Measurements from ENCODE around the gene SGK1.
"Not testable (repeated sequence)": the region's sequence is repeated elsewhere in the genome, so short reads cannot be mapped to it uniquely, and the experiment has no call there.

The SGK1 gene

DNA sequence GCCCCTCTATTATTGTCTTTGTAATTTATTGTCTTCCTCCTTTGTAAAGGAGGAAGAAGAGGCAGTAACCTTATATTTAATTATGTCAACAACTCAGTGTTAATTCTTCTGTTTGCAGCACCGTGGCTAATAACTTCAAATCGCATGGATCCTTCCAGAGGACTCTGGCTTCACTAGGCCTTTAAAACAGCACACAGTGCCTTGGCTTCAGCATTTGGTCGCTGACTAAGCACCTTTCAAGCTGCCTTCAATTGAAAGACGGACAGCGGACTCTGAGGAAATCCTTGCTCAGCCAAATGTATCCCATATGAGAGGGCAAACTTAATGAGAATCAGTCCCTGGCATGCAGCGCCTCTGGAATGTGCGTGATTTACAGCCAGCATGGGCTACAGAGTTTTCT, 64.2 kb downstream of the SGK1 start:
- peak; percentile 8 for DNase-seq (ENCODE audit: low spot score)

GRCh38 chr6:134251320-134251719, 66.6 kb downstream of the SGK1 start:
- DNase-seq (ENCODE audit: low spot score): no peak

DNA sequence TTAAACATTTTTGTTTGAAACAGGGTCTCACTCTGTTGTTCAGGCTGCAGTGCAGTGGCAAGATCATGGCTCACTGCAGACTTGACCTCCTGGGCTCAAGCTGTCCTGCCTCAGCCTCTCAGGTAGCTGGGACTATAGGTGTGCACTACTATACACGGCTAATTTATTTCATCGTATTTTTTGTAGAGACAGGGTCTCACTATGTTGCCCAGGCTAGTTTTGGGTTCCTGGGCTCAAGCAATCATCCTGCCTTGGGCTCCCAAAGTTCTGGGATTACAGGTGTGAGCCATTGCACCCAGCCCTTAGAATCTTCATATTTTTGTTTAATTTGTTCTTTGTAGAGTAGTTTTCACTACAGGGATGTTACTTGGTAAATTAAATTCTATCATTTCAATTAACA, 67.1 kb downstream of the SGK1 start:
- DNase-seq (ENCODE audit: low spot score): no peak

DNA sequence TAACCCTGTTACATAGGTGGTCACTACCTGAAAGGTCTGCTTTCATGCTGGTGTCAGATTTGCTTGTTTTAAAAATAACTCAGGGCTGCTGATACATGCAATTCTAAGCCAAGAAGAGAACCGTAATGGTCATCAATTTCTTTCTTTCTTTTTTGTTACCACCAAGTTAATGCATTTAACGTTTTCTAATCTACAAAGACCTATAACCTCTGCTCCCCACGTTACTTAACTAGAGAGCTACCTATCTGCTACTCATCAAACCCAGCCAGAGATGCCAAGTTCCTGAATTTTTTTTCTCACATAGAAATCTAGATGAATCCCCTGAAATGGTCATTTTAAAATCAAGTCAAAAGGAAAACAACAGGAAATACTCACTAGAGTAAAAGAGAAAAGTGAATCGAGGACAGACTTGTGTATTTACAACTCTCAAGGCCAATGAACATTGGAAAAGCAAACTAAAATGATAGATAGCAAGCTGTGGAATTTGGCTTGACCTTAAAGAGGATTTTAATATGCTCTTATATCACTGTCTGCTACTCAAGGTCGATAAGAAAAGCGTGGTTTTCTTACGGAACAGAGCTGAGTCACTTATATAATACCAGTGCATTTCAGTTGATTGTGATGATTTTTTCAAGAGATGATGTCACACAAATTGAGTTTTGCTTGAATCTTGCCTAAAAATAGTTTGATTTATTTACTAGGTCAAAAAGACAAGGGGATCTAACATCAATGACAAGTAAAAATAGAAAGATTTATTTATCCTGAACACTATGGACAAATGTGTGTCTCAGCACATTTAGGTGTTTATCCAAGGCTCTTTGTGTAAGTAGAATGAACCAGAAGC, 67.9 kb downstream of the SGK1 start:
- no peak for DNase-seq (ENCODE audit: low spot score)

- DNase-seq (ENCODE audit: low spot score): no peak
These were observed 68.6 kb downstream of the SGK1 start for GRCh38 chr6:134249239-134249758.

GRCh38 chr6:134247844-134248580, 69.9 kb downstream of the SGK1 start:
- no peak for DNase-seq (ENCODE audit: low spot score)

GRCh38 chr6:134247231-134247833, 70.6 kb downstream of the SGK1 start:
- no peak for DNase-seq (ENCODE audit: low spot score)

DNA sequence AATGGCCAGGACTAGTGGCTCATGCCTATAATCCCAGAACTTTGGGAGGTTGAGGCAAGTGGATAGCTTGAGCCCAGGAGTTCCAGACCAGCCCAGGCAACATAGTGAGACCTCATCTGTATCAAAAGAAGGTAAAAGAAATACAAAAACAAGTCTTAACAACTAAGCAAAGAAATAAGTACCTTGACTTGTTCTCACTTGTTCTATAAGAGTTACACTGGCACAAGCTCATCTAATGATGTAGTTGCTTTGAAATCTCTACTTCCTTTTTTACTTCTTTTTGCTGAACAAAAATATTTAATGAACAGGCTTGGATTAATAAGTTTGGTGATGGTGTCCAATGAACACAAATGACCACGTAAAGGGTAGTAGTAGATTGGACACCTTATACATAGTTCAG, 72.2 kb downstream of the SGK1 start:
- DNase-seq (ENCODE audit: low spot score): no peak

- no peak for DNase-seq (ENCODE audit: low spot score)
These were observed 72.9 kb downstream of the SGK1 start for GRCh38 chr6:134245041-134245440.

DNA sequence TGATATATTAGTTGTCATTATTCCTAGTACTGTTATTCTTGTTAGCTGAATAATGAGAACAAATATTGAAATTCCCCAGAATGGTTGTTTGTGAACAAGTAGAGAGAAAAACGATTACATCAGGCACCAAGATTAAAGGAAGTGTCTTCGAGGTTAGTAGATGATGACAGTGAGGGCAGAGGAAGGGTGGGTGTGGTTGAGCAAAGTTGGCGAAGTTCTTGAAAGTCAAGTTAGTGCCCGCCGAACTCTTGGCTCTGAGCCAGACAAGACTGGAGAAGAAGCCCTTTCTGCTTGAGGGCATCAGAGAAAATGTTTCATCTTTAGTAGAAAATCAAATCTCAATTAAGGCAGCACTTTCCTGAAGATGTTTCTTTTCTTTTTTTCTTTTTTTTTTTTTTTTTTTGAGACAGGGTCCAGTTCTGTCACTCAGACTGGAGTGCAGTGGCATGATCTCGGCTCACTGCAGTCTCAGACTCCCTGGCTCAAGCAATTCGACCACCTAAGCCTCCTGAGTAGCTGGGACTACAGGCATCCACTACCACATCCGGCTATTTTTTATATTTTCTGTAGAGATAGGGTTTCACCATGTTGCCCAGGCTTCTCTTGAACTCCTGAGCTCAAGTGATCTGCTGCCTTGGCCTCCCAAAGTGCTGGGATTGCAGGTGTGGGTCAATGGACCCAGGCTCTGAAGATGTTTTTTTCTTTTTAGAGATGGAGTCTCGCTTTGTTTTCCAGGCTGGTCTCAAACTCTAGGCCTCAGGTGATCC, 77.1 kb downstream of the SGK1 start:
- DNase-seq (ENCODE audit: low spot score): no peak

- DNase-seq (ENCODE audit: low spot score): no peak
These were observed 78.7 kb downstream of the SGK1 start for GRCh38 chr6:134238960-134239795.

- DNase-seq (ENCODE audit: low spot score): no peak
These were observed 79.9 kb downstream of the SGK1 start for GRCh38 chr6:134238006-134238405.

GRCh38 chr6:134235937-134236751, 81.8 kb downstream of the SGK1 start:
- DNase-seq (ENCODE audit: low spot score): no peak

DNA sequence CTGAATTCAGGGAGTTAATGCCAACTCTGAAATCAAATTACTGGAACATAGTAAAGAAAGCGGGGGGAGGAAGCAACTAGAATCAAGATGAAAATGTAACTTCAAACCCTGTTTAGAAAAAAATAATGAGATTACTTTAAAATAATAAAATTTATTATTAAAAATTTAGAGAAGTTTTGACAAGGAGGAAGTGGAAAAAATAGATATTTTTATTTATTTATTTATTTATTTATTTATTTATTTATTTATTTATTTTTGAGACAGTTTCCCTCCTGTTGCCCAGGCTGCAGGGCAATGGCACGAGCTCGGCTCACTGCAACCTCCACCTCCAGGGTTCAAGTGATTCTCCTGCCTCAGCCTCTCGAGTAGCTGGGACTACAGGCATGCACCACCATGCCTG, 82.6 kb downstream of the SGK1 start:
- DNase-seq (ENCODE audit: low spot score): not testable (repeated sequence)

DNA sequence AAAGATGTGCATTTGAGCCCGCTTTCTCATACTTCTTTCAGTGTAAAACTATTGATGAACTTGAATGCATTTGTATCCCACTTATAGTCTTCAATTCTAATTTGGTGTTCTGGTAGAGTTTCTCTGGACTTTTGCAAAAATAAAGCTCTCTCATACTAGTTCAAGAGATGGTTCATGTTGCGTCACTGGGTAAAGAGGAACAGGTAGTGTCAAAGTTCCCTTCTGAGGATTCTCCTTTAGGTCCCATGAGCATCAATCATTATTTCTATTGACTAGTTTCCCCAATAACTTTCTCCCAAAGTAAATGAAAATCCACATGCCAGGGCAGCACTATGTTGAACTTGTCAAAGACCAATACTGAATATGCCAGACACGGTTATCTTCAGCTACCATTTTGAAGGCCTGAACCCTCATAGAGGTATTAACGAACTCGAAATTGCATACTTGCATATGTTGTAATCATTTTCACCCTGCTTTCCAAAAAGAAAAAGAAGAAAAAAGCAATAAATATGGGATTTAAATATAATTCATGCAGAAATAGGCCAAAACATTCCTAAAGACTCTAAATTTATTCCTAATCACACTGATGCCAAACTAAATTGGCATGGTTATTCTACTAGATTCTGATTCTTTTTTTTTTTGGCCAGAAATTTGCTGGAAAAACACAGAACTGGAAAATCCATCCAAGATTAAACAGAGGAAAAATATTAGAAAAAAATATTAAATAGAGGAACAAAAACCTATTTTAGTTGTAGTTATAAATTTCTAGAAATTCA, 84.5 kb downstream of the SGK1 start:
- no peak for DNase-seq (ENCODE audit: low spot score)

DNA sequence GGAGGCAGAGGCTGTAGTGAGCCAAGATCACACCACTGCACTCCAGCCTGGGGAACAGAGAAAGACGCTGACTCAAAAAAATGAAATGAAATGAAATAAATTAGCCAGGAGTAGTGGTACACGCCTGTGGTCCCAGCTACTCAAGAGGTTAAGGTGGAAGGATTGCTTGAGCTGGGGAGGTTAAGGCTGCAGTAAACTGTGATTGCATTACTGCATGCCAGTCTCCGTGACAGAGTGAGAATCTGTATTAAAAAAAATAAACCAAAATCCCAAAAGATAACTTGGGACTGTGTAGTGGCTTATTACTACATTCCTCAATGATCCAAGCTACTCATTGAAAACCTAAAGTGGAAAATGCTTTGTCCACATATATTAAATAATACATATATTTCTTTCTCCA, 87.0 kb downstream of the SGK1 start:
- no peak for DNase-seq (ENCODE audit: low spot score)

- no peak for DNase-seq (ENCODE audit: low spot score)
These were observed 87.7 kb downstream of the SGK1 start for GRCh38 chr6:134230087-134230700.

GRCh38 chr6:134229520-134229919, 88.4 kb downstream of the SGK1 start:
- no peak for DNase-seq (ENCODE audit: low spot score)
